ENCODE data around the gene GPR183.
A peak's percentile ranks its signal among the peaks of the same experiment; 100 is the strongest.

The GPR183 gene

DNA sequence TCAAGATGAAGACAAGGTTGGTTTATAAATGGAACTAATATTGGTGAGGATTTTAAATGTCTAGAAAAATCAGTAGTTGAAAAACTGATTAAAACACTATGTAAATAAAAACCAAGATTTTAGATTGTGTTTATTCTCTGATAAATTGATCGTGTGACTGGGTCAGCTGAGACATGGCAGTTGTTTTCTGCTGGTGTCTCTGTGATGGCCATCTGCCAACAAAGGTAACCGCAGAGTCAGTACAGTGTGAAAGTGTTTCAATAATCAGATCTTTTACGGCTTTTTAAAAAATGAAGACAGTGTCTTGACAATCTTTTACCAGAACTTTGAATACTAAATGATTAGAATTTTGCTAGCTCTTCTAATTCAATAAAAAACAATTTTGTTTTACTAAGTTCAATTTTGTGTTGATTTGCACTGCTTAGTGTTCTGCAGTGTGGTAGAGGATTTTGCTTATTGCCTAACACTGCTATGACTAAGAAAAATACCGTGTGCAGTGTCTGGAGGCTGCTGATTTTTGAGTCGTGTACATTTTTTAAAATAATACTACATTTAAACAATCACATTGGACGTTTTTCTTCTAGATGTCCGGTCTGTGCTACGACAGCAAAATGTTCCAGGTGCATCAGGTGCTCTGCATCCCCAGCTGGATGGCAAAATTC, 32.7 kb upstream of the GPR183 start:
- no peak for DNase-seq (ENCODE audit: extremely low read depth in 1 of 2, low read depth in 1 of 2)

DNA sequence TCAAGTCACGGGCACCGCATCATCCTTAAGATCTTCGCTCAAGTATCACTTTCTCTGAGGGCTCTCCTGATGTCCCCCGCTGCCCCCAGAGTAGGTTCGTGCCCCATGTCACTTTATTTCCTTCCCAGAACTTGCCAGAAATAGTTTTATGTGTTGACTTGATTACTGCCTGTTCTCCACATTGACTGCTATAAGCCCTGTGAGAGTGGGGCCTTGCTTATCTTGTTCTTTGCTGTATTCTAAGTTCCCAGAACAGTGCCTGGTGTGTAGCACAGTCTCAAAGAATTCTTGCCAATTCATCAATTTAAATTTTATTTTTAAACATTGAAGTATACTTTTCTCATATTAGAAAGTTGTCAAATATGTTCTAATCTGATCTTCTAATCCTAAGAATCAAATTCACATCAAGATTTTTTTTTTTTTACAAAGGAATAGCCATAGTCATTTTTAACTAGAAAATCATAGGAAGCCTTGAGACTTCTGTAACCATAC, 32.1 kb upstream of the GPR183 start:
- no peak for DNase-seq (ENCODE audit: extremely low read depth in 1 of 2, low read depth in 1 of 2)

DNA sequence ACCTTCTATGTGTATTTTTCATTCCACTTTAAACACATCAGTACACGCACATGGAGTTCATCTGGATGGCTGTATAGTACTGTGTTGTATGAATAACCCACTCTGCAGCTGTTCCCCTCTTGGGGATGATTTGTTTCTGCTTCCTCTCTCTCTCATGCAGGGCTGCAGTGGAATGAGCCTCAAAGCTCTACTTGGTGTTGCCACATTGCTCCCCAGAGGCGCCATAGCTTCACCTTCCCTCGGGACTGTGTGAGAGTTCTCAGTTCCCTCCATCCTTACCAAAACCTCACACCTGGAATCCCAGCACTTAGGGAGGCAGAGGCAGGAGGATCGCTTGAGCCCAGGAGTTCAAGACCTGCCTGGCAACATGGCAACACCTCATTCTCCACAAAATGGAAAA, 28.4 kb upstream of the GPR183 start:
- no peak for DNase-seq (ENCODE audit: extremely low read depth in 1 of 2, low read depth in 1 of 2)

GRCh38 chr13:99335087-99335486, 27.9 kb upstream of the GPR183 start:
- DNase-seq (ENCODE audit: extremely low read depth in 1 of 2, low read depth in 1 of 2) = no peak

GRCh38 chr13:99334221-99334620, 27.0 kb upstream of the GPR183 start:
- DNase-seq (ENCODE audit: extremely low read depth in 1 of 2, low read depth in 1 of 2) = no peak

DNA sequence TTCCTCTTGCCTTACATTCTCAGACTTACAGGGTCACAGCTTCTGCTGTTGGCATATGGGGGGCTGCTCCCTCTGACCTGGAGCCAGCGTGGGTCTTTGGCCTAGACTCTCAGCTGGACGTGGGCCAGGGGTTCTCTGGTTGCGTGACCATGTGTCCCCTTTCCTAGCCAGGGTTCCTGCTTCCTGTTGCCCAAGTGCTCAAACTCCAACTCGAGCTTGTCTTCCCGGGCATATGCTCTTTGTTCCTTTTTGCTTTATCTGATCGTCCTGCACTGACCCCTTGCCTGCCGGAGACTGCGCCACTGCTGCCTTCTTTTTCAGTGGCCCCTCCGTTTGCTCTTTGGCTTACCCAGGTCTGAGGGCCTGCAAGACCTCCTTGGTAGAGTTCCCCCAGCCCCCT, 25.3 kb upstream of the GPR183 start:
- DNase-seq (ENCODE audit: extremely low read depth in 1 of 2, low read depth in 1 of 2) = no peak

DNA sequence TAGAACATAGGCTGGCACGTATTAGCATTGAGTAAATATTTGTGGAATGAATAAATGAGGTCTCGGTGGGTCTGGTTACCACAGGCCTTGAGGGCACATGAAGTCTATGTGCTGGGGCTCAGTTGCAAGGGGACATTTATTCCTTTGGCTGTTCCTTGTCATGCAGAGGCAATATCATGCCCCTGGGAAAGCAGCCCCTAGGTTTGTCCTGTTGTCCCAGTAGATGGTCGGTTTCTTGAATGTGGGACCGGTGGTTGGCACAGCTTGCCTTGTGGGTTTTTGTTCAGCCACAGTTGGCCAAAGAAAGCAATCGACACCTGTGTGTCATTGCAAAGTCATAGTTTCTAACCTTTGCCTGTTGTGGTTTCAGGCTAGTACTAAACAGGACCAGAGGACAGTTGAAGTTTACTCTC, 24.7 kb upstream of the GPR183 start:
- DNase-seq (ENCODE audit: extremely low read depth in 1 of 2, low read depth in 1 of 2) = no peak

GRCh38 chr13:99330942-99331341, 23.7 kb upstream of the GPR183 start:
- DNase-seq (ENCODE audit: extremely low read depth in 1 of 2, low read depth in 1 of 2) = no peak

DNA sequence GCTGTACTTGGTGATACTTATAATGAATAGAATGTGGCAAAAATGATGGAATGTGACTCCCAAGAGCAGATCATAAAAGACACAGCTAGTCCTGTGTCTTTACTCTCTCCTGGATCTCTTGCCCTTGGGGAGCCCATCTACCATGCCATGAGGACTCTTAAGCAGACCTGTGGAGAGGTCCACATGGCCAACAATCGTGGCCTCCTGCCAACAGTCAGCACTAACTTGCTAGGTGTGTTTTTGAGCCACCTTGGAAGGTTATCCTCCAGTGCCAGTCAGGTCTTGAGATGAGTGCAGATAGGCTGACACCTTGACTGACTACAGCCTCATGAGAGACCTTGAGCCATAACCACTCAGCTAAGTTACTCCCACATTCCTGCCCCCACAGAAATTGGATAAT, 22.3 kb upstream of the GPR183 start:
- no peak for DNase-seq (ENCODE audit: extremely low read depth in 1 of 2, low read depth in 1 of 2)

GRCh38 chr13:99327761-99328160, 20.6 kb upstream of the GPR183 start:
- no peak for DNase-seq (ENCODE audit: extremely low read depth in 1 of 2, low read depth in 1 of 2)

GRCh38 chr13:99327126-99327525, 19.9 kb upstream of the GPR183 start:
- no peak for DNase-seq (ENCODE audit: extremely low read depth in 1 of 2, low read depth in 1 of 2)

GRCh38 chr13:99326012-99326411, 18.8 kb upstream of the GPR183 start:
- no peak for DNase-seq (ENCODE audit: extremely low read depth in 1 of 2, low read depth in 1 of 2)

- DNase-seq (ENCODE audit: extremely low read depth in 1 of 2, low read depth in 1 of 2) = no peak
These were observed 16.3 kb upstream of the GPR183 start for GRCh38 chr13:99323488-99323887.

DNA sequence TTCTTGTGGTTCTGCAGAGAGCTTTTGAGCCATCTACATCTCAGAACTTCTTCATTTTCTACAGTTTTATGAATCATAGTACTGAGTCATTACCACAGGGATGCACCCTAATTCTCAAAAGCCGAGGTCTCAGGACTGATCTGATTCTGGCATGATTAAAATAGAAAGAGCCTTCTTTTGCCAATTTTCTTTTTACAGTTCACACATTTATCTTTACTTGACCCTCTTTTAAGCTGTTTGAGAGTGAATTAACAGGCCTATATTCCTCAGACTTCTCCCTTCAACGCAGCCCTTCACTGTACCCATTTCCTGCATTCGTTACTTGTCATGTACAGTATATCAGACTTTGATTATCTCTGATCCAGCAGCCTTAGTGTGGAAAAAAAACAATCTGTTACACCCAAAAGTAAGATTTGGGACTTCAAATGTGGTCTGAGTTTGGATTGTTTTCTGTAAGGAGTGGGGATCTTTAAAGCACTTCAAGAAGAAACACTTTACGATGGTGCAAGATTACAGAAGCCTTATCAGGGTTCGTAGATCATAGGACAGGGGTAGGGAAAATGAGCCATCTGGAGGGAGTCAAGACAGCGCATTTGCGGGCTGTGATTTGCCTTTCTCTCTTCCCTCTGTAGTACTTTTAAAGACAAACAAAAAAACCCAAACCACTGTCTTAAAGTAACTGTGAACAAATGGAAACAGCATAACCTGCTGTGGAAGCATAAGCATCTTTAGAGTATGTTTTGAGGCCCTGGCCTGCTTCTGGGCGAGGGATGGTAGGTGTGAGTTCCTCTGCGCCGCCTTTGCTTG, 15.3 kb upstream of the GPR183 start:
- no peak for DNase-seq (ENCODE audit: extremely low read depth in 1 of 2, low read depth in 1 of 2)

GRCh38 chr13:99321709-99322108, 14.5 kb upstream of the GPR183 start:
- no peak for DNase-seq (ENCODE audit: extremely low read depth in 1 of 2, low read depth in 1 of 2)

GRCh38 chr13:99320693-99321481, 13.7 kb upstream of the GPR183 start:
- no peak for DNase-seq (ENCODE audit: extremely low read depth in 1 of 2, low read depth in 1 of 2)

DNA sequence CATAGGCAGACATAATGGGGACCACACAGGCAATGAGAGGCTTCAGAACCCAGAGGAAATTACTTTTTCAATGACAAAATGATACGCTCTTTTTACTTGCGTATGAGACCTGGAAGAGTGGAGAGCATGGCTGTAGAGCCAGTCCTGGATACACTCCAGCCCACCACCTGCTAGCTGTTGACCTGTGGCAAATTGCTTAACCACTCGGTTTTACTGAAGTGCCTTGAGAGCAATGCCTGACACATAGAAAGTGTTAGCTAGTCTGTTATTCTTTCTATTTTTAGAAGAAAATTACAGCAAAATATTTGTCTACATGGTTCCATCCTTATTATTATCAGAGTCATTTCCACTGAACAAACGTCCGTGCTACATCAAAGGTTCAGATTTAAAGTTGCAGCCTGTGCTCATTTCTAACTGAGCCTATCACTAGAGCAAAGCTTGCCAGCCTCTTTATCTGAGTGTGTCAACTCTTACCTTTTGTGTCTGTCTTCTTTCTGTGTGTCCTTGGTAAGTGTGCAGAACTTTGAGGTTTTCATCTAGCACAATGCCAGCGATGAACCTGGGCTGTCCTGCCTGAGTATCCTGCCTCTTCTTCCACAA, 9.6 kb upstream of the GPR183 start:
- no peak for DNase-seq (ENCODE audit: extremely low read depth in 1 of 2, low read depth in 1 of 2)

DNA sequence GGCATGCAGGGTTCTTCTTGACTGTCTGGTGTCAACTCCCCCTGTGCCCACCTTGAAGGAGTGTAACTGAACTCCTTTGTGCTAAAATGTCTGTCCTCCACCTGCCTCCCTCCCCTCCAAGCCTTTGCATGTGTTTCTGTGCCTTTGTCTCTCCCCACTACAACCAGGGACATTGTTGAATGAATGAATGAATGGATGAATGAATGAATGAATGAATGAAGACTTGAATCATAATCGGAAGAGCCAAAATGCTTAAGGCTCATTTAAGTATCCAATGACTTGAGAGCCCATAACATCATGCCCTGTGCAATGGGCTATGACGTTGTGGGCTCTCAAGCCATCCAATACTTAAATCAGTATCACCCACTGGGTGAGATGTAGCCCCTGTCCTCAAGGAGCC, 9.0 kb upstream of the GPR183 start:
- no peak for DNase-seq (ENCODE audit: extremely low read depth in 1 of 2, low read depth in 1 of 2)

GRCh38 chr13:99315186-99315585, 8.0 kb upstream of the GPR183 start:
- DNase-seq (ENCODE audit: extremely low read depth in 1 of 2, low read depth in 1 of 2) = no peak

- DNase-seq (ENCODE audit: extremely low read depth in 1 of 2, low read depth in 1 of 2) = peak in 1 of 2 donors; percentile 65
These were observed 7.5 kb upstream of the GPR183 start for GRCh38 chr13:99314640-99315176.

GRCh38 chr13:99313941-99314340, 6.7 kb upstream of the GPR183 start:
- DNase-seq (ENCODE audit: extremely low read depth in 1 of 2, low read depth in 1 of 2) = no peak

Data from stimulated activated CD8-positive, alpha-beta memory T cell treated with anti-CD3 and anti-CD28 coated beads, Interleukin-7, amount 100 ng/mL, for 48 hours (primary cell).